Stimulated activated CD4-positive, alpha-beta T cell treated with anti-CD3 and anti-CD28 coated beads, Interleukin-1b, Interleukin-23, amount 100 ng/mL, for 1 hour (primary cell): Measurements from ENCODE around the gene NRP1.
"Not testable (repeated sequence)": the region's sequence is repeated elsewhere in the genome, so short reads cannot be mapped to it uniquely, and the experiment has no call there.

Experiments used
- DNase-seq, 2 donors: peaks; one replicate each; pipeline ENCODE4 v3.0.0-alpha.2; 2020; ENCODE audit warnings: low read depth in 2 of 2

Gene NRP1

DNA sequence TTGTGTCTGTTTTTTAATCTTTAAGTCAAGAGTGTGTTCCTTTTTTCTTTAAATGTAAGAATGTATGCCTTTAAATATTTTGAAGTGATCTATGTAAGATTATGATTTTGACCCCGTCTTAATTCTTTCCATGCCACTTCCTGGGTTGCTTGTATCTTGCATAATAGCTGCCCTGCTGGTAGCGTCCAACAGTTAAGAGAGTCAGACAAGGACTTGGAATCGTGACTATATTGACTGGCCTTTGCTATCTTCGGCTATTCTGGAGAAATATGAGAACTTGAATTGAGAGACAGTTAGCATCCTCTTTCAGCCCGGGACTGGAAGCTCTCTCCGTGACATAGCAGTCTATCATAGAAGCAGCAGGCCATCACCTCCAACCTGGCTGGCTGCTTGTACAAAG lies 13.0 kb downstream of the NRP1 start:
- no peak for DNase-seq

DNA sequence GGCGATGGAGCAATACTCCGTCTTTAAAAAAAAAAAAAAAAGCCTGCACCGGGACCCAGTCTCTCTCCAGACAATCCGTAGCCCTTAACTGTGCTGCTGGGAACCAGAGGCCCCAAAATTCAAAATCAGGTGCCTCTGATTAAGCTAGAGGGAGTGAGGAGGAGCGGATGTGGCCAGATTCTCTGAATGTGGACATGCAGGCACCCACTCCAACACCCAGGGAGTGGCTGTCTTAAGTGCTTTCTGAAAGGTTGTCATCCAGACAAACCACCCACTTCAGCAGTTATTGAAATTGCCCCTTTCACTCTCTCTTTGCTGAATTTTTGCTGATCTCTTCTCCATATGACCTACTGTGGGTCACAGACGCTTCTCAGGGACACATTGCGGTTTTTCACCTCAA lies 14.2 kb downstream of the NRP1 start:
- DNase-seq: no peak

DNA sequence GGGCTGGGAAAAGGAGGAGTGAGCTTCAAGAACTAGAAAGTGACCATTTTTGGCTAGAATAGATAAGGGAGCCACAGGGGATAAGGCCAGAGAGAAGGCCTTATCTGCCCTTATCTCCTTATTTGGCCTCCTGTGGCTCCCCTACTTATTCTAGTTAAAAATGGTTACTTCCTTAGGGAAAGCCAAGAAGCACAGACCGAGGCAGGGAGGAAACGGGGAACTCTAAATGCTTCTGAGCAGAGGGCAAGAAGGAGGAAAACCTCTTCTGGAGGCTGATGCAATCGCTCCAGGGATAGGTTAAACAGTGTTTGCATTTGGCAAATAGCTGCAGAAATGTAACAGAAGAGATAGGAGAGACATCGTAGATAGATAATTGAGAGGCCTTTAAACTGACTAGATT lies 18.6 kb downstream of the NRP1 start:
- no peak for DNase-seq

DNA sequence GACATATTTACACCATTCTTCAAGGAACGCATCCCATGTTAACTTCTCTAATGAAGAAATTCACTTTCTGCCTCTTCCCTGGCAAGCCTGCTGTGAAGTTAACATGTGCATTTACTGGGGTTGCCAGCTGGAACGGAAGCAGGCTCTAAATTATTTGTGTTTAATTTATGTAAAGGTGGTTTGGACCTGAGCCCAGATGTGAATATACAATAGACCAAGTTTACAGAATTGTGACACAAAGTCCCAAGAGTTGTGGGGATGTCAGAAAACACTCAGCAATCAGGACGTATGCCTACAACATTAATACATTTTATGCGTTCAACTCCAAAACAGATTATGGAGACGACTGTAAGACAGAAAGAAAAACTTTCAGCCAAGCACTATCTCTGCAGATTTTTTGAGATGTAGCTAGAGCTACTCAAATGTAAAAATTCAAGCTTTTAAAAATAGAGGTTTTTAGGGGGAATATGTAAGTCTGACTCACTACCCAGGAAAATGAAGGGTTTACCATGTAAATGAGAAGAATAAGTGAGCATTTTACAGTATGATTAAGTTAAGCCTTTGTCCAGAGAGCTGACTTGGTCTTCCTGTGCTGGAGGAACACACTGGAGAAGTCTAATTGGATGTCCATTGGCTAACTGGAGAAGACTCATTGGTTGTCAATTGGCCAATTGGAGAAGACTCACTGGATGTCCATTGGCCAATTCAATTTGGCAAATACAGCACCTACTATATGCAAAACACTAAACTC lies 19.5 kb downstream of the NRP1 start:
- DNase-seq: no peak

DNA sequence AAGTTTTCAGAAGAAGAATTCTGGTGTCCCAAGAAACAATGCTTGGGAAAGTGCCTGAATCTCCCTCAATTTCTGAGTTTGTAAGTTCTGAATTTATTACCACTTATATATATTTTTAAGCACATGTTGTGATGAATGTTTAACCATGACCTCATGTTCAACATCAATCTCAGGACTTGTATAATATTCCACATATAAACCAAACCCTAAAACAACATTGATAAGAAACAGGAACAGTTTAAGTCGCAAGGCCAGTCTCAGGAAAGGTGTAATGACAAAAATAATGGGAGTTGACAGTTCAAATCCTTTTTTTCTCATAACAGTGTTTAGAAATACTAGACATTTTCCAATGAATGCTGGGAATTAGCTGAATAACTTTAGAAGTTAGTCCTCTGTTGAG lies 22.8 kb downstream of the NRP1 start:
- DNase-seq: no peak

DNA sequence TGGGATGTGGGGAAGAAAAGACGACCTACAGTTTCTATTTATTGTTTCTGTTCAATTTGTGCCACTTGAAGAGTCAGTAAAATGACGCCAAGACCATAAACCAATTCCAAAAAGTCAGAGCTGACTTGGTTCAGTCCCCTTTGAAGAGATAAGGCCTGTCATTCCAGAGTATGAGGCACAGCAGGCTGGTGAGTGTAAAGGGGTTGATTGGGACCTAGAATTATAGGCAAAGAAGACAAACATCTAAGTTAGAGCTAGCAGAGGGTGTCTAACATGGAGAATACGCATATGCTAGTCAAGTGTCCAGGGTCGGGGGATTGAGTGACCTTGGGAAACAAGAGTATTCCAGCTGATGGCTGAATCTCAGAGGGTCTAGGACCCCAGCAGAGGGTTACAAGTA lies 23.6 kb downstream of the NRP1 start:
- DNase-seq: no peak

DNA sequence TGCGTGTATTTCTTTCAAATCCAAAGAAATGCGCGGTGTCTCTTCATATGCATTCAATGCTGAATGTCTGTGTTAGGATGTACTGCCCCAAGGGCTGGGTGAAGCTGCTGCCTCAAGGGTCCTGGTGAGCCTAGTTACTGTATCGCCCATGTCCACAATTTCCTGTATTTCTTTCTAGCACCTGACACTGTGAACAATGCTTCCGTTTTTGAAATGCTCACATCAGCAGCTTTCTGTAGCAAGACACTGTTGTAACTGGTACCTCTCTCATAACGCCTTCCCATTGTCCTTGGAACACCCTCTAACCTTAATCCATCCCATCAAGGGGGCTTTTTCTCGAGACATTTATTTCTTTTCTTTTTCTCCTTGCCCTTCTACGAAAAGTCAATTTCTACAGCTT lies 25.1 kb downstream of the NRP1 start:
- no peak for DNase-seq

DNA sequence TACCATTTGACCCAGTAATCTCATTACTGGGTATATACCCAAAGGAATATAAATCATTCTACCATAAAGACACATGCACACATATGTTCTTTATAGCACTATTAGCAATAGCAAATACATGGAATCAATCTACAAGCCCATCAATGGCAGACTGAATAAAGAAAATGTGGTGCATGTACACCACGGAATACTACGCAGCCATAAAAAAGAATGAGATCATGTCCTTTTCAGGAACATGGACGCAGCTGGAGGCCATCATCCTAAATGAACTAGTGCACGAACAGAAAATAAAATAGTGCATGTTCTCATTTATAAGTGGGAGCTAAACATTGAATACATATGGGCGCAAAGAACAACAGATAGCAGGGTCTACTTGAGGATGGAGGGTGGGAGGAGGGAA lies 26.6 kb downstream of the NRP1 start:
- DNase-seq: no peak

DNA sequence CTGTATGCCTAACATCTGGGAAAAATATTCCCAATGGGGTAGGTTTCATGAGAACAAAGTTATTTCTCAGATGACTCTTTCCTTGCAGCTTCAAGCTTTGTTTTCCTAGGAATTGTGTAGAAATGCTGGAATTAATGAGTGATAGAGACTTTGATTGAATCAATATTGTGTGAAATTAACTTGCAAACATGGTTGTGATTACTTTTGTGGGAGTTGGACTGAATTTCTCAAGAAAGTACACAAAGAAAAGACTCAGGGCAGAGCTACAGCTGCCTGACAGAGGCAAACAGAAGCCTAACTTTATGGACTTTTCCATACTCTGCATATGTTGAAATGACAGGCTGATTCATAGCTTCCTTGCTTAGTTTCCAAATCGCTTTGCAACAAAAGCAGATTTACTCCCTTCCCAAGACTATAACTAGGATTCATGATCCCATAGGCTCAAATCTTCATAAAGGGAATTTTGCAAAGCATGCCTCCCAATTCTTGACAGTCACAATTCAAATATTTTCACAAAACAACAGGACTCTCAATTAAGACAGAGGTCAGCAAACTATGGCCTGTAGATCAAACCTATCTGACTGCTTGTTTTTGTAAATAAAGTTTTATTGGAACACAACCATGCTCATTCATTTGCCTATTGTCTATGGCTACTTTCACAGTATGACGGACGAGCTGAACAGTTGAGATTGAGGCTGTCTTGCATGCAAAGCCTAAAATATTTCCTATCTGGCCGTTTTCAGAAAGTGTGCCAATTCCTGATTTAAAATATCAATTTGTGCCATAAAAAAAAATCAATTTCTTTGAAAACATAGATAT lies 27.6 kb downstream of the NRP1 start:
- no peak for DNase-seq

DNA sequence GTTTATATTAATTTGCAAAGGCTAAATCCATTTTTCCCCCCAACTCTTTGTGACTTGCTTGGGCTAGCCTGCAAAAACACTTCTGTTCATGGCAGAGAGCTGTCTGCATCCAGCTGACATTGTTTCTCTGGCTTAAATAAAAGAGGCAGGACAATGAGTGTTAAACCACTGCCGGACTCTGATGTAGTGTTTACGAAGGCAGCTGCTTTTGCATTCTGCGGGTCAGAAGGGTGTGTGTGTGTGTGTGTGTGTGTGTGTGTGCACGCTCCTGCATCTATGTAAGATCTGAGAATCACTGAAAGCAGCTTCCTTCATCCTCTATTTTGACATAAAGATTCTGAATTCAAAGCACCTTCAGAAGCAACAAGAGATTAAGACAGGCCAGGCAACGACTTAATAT lies 28.3 kb downstream of the NRP1 start:
- DNase-seq: no peak

DNA sequence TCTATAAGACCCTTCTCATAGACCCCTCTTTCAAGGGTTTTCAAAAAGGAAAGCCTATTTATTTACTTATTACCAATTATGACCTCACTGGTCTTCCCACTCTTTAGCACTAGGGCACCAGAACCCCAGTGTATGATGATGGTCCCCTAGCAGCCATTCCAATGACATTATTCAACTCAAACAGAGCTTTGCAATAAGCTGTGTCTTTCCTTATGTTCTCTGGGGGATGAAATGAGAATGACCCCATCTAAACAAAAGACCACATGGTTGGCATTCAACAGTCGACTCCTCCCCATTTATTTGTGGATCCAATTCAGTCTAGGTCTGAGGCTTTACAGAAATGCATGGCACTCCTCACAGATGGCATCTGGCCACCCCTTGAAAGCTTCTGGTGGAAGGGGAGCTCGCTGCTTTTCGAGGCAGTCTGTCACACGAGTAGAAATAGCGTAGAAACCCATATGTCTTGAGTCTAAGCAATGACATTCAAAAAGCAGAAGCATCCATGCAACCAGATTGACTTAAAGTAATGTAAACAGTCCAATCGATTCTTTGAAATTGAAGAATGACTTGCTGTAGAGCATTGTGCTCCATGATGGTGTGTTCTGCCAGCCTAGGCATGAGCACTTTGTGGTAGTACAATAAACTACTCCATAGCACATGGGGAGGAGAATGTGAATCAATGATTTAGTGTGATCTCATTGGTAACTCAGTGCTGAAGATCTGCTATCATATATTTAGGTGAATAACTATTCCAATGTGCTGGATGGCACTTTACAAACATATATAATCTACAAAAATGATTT lies 29.8 kb downstream of the NRP1 start:
- no peak for DNase-seq

DNA sequence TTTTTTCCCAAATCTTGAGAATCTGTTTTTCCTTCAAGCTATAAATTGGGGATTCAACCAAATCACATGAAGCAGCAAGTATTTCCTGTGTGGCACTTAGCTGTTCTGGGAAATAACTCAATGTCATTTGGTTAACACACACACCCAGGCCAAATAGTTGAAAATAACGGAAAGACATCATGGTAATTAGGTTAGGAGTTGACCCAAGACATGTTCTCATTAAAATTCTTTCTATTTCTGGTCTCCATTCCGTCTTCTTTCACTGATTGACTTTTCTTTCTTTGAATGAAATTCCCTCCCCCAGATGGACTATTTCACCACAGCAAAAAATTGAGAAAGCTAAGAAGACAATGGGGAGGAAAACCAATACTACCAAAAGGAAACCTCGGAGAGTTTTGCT lies 30.5 kb downstream of the NRP1 start:
- DNase-seq: no peak

DNA sequence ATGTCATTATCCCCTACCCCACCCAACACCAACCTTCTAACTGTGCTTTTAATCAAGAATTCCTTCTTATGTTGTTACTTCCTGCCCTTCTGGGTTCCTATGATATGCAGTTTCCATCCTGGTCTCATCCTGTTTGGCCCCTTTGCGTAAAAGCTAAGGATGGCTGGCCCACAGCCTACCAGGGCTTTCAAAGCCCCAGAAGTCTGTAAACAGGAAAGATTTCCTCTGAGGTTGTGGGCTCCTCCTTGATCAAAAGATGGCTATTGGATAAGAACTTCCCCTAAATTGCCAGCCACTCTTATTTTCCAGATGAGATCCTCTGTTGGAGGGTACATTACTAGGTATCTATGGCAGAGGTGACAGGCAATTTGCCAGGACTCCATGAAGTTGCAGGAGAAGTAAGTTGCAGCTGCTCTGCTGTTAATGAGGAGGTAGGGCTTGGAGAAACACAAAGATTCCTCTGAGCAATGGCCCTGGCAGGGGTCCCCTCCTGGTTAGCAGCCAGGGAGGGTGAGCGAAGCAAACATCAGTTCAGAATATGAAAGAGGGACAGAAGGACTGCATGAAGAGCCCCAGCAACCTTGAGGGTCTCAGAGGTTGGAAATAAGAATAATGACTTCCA lies 32.1 kb downstream of the NRP1 start:
- no peak for DNase-seq

DNA sequence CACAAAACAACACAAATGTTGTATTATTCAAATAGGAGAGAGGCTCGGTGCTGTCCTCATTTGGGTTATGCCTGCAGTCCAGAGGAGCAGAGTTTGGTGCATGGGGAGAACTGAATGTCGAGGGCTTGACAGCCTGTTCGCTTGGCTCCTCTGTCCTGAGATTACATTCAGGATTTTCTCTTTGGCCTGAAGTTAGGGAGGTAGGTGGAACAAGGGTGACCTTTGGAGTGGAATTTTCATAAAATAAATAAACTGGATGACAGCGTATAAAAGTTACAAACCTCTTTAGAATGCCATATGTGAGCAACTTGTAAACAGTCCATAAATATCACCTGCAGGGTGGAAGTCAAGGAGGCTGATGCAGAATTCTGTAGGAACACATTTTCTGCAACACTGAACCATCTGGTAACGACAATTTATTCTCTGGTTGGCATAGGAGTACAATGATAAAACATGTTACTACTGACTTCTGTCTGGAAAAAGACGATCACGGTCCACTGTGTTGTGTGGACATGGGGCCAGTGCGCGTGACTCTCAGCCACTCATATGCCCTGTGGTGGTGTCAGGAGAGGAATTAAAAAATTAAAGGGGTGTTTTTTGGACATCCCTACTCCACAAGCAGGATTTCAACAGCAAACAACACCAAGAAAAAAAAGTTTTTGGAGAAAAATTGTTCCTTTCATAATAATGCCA lies 33.2 kb downstream of the NRP1 start:
- no peak for DNase-seq

DNA sequence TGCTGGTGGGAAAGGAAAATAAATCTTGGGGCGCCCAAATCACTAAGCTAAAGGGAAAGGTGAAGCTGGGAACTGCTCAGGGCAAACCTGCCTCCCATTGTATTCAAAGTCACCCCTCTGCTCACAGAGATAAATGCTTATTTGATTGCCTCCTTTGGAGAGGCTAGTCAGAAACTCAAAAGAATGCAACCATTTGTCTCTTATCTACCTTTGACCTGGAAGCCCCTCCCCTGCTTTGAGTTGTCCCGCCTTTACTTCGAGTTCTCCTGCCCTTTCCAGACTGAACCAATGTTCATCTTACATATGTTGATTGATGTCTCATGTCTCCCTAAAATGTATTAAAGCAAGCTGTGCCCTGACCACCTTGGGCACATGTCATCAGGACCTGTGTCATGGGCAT lies 33.9 kb downstream of the NRP1 start:
- not testable (repeated sequence) for DNase-seq

DNA sequence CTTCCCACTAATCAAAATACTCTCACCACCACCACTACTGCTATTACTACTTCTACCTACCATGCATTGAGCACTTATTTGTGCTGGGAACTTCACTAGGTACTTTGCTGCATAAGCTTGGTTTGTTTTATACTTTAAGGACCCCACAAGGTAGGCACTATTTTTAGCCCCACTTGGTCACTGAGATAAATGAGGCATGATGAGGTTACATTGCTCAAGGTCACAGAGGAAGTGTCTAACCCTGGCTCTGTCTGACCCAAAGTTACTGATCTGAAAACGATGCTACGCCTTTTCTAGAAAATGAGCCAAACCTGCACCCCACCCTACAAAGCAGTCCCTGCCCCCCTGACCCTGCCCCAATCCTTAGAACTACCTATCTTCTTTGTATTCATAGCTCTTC lies 35.6 kb downstream of the NRP1 start:
- no peak for DNase-seq

DNA sequence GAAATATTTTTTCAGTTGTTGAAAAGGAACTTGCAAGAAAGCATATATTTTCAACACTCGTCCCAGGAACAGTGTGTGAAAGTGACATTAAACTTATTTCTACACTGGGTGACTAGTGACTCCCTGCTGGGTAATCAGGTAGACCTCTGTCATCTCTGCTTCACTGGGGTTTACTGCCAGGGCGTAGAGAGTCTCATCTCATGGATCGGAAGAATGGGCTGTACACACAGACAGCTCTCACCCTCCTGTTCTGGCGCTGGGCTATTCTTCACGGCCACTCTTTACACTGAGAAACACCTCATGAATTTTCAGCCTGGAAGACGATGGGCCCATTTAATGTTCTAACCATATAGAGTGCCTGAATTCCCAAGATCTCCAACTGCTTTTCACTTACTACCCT lies 36.4 kb downstream of the NRP1 start:
- no peak for DNase-seq

DNA sequence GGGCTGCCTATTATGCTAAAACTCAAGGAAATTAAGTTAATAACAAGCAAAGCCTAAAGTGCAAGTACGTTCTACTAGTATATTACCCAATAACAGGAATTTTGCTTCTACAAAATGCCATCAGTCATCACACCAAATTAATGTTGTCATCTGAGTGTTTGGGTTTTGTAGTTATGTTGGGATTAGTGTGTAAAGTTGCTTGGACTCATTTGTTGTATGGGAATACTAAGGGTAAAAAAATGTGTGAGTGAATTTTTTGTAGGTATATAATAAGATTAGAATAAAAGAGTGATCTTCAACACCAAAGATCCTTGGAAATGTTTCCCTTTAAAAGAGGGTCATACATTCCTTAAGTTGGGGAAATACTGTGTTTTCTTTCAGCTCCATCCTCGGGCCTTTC lies 38.6 kb downstream of the NRP1 start:
- no peak for DNase-seq

DNA sequence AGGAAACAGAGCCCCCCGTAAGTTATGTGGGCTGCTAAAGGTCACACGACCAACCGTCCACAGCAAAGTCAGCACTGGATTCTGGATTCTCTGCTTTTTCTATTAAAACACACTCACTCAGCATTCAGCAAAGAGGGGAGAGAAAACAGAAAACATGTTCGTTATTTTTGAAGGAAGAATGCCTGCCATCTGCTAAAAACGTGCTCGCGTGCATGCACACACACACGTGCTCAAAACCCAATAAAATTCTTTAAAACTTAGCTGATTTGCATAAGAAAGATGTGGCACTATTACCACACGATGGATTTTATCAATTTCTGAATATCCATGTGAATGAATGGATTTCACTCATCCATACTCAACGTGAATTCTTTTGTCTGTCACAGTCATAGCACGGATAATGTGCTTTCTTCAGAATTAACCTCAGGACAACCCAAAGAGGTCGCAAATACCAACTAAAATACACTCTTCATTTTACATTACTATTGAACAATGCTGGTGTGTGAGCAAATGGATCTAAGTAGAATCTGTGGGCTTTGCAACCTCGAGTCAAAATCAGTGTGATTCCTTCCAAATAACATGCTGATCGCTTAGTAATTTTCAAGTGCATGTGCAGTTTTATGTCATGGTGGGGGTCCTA lies 40.8 kb downstream of the NRP1 start:
- no peak for DNase-seq

DNA sequence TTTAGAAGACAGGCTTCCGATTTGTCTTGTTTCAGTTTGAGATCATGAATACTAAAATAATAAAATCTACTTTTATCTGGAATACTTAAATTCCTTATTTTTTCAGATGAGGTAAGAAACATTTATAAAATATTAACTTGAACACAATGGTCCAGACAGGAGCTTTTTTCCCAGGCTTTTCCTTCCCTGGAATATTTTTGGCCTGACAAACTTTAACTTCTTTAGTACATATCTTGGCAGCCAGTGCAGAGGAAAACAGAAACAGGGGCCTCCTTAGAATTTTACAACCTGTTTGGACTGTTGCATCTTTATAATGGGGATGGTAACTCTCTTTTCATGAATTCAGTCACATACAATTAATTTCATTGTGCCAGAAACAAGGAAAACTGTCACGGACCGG lies 41.4 kb downstream of the NRP1 start:
- no peak for DNase-seq

DNA sequence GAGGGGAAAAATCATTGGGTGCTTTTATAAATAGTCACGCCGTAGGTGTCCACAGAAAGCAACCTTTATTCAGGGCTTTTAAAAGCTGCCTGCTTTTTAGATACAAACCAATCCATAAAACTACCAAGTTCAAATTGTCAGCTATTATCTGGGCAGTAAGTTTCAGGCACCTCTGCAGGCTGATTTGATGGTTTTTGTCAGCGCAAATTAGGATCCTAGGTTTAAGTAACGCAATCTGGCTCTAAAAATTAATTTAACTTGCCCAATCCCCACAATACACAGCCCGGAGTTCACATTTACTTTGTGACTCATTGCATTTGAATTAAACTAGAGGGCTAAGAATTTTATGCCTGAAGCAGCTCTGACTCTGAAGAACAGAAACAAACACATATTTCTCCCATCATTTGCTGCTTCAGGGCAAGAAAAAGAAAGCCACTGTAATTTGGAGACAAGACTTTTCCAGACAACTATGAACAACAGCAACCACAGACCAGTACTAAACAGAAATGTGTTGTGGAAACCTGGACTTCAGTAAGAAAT lies 43.3 kb downstream of the NRP1 start:
- no peak for DNase-seq
